ENCODE results near the gene GET4. TPM values are rescaled to one million over a fixed set of nuclear protein-coding genes. Genes with fewer than 3 reads are reported as not detected.

The GET4 gene
- polyA plus RNA-seq, 3 donors: 20.1 to 36.8 (median 25.5) TPM

DNA sequence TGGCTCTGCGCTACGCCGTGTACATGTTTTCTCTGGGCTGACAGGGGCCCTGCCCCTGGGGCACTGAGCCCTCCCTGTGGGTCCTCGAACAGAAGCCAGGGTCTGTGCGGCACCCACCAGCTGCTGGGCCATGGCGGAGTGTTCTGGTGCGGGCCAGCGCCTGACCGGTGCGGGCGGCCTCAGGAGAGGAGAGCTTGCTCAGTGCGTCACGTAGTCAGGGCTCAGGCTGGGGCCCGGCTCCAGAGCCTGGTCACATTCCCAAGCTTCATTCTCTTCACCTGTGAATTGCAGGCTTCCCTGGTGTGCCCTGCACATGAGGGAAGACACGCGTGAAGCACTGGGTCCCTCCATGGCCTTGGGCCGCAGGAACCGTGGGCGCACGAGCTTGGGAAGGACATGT, 15.5 kb downstream of the GET4 start:
- intact Hi-C loops (cut with micrococcal nuclease): no loop called here
- Mint-ChIP-seq H3K4me1 (no peaks in the 10 kb centered on the region), H3K9me3 (peaks cover 0 to 4% (median 2%) of the 10 kb centered on the region in 7 donors), H3K36me3 (peaks cover 73 to 88% of the 10 kb centered on the region in 2 donors), H3K4me3 (no peak overlapping the region), H3K27me3 (ENCODE audit: low read depth in 3 of 3) (peaks cover 0 to 5% (median 0%) of the 10 kb centered on the region in 3 donors), H3K27ac (peak overlapping the region in 1 of 7 donors; percentile 11)
- Histone ChIP-seq H3K4me1 (ENCODE audit: control insufficient read depth in 1 of 2, insufficient read depth in 2 of 2, low read length in 2 of 2) (no peaks in the 10 kb centered on the region), H3K27me3 (ENCODE audit: control insufficient read depth in 2 of 2, insufficient read depth in 2 of 2, low read length in 2 of 2) (no peaks in the 10 kb centered on the region), H3K79me2 (ENCODE audit: insufficient read depth, low read length) (peaks cover 23% of the 10 kb centered on the region), H2AFZ (ENCODE audit: insufficient read depth, low read depth, low read length, poor library complexity, severe bottlenecking) (no peak overlapping the region), H3K36me3 (replicated peaks in 1 of 2; ENCODE audit: control insufficient read depth in 1 of 2, insufficient read depth in 2 of 2, low read length in 2 of 2) (peaks cover 89 to 92% of the 10 kb centered on the region in 2 donors), H3K9me3 (replicated peaks in 1 of 2; ENCODE audit: control insufficient read depth in 1 of 2, insufficient read depth in 1 of 2, low read length in 2 of 2) (no peaks in the 10 kb centered on the region), H3K4me2 (replicated peaks; ENCODE audit: extremely low read depth, low read length, poor library complexity, severe bottlenecking) (no peak overlapping the region), H4K20me1 (ENCODE audit: insufficient read depth, low read length) (peaks cover 97% of the 10 kb centered on the region), H3K9ac (ENCODE audit: insufficient read depth, low read length, poor library complexity, severe bottlenecking) (no peak overlapping the region), H3K4me3 (replicated peaks in 1 of 3; ENCODE audit: low read depth in 2 of 3, low read length in 3 of 3) (no peak overlapping the region), H3K27ac (ENCODE audit: low read depth in 1 of 2, low read length in 2 of 2) (no peak overlapping the region)
- WGBS (ENCODE audit: insufficient coverage): 97% methylated on average over 20 of the region's 20 CpGs
- TF ChIP-seq, protein P1, sequence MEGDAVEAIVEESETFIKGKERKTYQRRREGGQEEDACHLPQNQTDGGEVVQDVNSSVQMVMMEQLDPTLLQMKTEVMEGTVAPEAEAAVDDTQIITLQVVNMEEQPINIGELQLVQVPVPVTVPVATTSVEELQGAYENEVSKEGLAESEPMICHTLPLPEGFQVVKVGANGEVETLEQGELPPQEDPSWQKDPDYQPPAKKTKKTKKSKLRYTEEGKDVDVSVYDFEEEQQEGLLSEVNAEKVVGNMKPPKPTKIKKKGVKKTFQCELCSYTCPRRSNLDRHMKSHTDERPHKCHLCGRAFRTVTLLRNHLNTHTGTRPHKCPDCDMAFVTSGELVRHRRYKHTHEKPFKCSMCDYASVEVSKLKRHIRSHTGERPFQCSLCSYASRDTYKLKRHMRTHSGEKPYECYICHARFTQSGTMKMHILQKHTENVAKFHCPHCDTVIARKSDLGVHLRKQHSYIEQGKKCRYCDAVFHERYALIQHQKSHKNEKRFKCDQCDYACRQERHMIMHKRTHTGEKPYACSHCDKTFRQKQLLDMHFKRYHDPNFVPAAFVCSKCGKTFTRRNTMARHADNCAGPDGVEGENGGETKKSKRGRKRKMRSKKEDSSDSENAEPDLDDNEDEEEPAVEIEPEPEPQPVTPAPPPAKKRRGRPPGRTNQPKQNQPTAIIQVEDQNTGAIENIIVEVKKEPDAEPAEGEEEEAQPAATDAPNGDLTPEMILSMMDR (IDR thresholded peaks at IDR 0.05): no peak
- DNase-seq: no peak

GRCh38 chr7:892648-893593, 16.6 kb downstream of the GET4 start:
- WGBS (ENCODE audit: insufficient coverage): 98% methylated on average over 27 of the region's 48 CpGs
- Mint-ChIP-seq H3K4me3 (no peak overlapping the region), H3K27me3 (ENCODE audit: low read depth in 3 of 3) (peaks cover 0 to 5% (median 0%) of the 10 kb centered on the region in 3 donors), H3K9me3 (peaks cover 0 to 4% (median 2%) of the 10 kb centered on the region in 7 donors), H3K27ac (peak overlapping the region in 4 of 7 donors; percentile 13 to 50 (median 19)), H3K36me3 (peaks cover 70 to 88% of the 10 kb centered on the region in 2 donors), H3K4me1 (no peaks in the 10 kb centered on the region)
- Histone ChIP-seq H3K27ac (ENCODE audit: low read depth in 1 of 2, low read length in 2 of 2) (no peak overlapping the region), H3K4me2 (replicated peaks; ENCODE audit: extremely low read depth, low read length, poor library complexity, severe bottlenecking) (no peak overlapping the region), H4K20me1 (ENCODE audit: insufficient read depth, low read length) (peaks cover 97% of the 10 kb centered on the region), H3K9me3 (replicated peaks in 1 of 2; ENCODE audit: control insufficient read depth in 1 of 2, insufficient read depth in 1 of 2, low read length in 2 of 2) (no peaks in the 10 kb centered on the region), H3K4me1 (ENCODE audit: control insufficient read depth in 1 of 2, insufficient read depth in 2 of 2, low read length in 2 of 2) (no peaks in the 10 kb centered on the region), H3K36me3 (replicated peaks in 1 of 2; ENCODE audit: control insufficient read depth in 1 of 2, insufficient read depth in 2 of 2, low read length in 2 of 2) (peaks cover 89 to 92% of the 10 kb centered on the region in 2 donors), H3K9ac (ENCODE audit: insufficient read depth, low read length, poor library complexity, severe bottlenecking) (no peak overlapping the region), H3K79me2 (ENCODE audit: insufficient read depth, low read length) (peaks cover 13% of the 10 kb centered on the region), H2AFZ (ENCODE audit: insufficient read depth, low read depth, low read length, poor library complexity, severe bottlenecking) (no peak overlapping the region), H3K27me3 (ENCODE audit: control insufficient read depth in 2 of 2, insufficient read depth in 2 of 2, low read length in 2 of 2) (no peaks in the 10 kb centered on the region), H3K4me3 (replicated peaks in 1 of 3; ENCODE audit: low read depth in 2 of 3, low read length in 3 of 3) (no peak overlapping the region)
- intact Hi-C loops (cut with micrococcal nuclease): no loop called here
- TF ChIP-seq, protein P1 (IDR thresholded peaks at IDR 0.05): no peak
- no peak for DNase-seq
